NCI-H526 treated with DMSO at 0.1 percent for 48 hours (cell line): ENCODE measurements around the gene CD9.
"Not testable (repeated sequence)": the region's sequence is repeated elsewhere in the genome, so short reads cannot be mapped to it uniquely, and the experiment has no call there.

Experiments used
- DNase-seq: peaks from one replicate; lab custom pipeline; 2025; lab: John Stamatoyannopoulos, UW

The CD9 gene

DNA sequence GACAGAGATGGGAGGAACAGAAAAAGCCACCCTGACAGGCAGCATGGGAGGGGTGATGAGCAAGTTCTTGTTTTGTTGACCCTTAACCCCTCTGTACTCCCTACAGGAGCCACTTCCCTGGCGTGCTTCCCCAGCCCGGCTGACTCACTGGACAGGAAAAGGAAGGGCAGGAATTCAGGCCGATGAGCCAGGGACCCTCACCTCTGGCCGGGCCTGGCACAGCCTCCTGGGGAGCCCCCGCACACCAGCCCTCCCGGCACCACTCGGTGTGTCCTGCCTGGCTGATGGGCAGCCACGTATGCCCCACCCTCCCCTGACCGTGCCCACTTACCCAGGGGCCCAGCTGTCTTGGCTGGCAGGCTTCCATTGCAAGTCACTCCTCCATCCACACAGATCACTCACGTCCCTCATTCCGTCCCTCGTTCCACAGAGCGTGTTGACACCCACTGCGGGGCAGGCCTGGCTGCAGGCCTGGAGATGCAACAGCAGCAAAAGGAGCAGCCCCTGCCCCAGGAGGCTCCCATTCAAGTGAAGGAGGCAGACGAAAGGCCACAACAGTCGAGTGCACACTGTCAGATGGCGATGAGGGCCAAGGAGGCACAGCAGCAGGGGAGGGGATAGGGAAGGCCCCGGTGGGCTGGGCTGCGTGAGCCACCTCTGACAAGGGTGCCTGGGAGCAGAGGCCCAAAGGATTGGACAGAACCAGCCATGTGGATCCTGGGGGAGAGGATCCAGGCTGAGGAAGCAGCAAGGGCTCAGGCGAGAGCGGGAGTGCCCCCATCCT lies 19.7 kb upstream of the CD9 start:
- no peak for DNase-seq

DNA sequence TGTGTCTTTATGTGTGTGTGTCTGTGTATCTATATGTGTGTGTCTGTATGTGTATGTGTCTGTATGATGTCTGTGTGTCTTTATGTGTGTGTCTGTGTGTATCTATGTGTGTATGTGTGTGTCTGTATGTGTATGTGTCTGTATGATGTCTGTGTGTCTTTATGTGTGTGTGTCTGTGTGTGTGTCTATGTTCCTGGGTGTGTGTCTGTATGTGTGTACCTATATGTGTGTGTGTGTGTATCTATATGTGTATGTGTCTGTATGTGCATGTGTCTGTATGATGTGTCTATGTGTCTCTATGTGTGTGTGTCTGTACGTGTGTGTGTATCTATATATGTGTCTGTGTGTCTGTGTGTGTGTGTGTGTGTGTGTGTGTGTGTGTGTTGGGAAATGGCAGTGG lies 19.0 kb upstream of the CD9 start:
- no peak for DNase-seq

DNA sequence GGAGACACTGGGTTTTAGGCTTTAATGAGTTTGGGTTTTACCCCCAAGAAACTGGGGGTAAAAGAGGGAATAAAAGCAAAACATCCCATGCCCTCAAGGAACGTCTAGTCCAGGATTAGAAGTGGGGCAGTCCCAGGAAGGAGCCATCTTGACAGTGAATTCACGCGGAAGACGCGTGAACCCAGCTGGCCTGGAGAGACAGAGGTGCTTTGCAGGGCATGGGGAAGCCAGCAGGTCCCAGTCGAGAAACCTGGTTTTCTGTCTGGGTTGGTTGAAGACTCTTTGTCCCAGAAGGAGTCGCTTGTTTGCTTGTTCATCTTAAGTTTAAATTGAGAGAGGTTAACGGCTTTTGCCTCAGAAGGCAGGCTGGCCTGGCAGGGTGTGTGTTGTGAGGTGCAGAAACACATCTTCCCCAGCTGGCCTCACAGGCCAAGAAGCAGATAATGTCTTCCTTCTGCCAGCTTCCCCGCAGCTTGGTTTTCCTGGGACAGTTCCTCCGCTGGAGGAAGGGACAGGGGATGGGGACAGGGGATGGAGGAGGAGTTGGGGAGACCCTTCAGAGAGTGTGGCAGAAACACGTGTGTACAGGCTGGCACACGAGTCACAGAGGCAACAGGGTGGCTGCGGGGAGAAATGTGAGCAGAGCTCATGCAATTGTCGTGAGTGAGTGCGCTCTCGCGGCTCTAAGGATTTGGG lies 18.5 kb upstream of the CD9 start:
- DNase-seq, result no peak

DNA sequence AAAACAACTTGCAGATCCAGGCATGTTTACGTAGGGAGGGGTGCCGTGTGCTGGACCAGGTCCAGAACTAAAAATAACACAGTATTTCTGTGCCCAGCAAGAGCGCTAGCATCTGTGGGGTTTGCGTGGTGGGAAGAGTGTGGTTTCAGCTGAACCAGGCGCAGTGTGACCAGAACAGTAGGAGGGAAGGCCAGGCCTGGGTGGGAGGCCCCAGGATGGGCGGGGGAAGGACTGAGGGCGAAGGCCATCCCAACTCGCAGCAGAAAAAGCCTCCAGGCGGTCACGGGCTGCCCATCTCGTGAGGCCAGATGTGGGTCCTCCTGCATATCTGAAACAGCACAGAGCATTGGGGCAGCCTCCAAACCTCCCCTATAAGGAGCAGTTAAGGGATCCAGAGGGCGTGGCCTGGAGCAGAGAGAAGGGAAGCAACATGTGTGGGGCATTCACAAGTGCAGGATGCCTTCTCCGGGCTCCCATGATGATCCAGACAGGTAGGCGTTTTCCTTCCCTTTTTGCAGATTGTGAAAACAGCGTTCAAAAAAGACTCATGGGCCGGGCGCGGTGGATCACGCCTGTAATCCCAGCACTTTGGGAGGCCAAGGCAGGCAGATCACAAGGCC lies 17.8 kb upstream of the CD9 start:
- no peak for DNase-seq

DNA sequence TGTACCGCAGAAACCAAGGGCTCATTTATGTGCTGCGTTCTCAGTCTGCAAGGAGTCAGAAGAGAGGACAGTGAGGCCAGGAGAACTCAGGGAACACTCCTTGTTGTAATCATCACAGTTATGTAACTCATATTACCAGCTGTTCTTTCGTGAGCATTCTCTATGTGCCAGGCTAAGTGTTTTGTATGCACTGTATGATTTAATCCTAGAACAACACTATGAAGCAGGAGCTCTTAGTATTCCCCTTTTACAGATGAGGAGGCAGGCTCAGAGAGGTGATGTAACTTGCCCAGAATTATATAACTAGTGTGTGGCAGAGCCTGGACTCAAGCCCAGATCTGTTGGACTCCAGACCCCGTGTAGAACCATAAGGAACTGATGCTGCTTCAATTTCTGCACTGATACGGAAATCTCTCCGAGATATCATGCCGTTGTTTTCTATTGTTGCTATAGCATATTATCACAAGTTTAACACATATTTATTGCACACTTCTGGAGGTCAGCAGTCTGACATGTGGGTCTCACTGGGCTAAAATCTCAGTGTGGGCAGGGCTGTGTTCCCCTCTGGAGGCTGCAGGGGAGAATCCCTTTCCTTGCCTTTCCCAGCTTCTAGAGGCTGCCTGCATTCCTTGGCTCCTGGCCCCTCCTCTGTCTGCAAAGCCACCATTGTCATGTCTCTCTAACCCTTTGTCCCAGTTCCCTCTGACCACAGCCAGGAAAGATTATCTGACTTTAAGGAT lies 16.3 kb upstream of the CD9 start:
- DNase-seq, result no peak

DNA sequence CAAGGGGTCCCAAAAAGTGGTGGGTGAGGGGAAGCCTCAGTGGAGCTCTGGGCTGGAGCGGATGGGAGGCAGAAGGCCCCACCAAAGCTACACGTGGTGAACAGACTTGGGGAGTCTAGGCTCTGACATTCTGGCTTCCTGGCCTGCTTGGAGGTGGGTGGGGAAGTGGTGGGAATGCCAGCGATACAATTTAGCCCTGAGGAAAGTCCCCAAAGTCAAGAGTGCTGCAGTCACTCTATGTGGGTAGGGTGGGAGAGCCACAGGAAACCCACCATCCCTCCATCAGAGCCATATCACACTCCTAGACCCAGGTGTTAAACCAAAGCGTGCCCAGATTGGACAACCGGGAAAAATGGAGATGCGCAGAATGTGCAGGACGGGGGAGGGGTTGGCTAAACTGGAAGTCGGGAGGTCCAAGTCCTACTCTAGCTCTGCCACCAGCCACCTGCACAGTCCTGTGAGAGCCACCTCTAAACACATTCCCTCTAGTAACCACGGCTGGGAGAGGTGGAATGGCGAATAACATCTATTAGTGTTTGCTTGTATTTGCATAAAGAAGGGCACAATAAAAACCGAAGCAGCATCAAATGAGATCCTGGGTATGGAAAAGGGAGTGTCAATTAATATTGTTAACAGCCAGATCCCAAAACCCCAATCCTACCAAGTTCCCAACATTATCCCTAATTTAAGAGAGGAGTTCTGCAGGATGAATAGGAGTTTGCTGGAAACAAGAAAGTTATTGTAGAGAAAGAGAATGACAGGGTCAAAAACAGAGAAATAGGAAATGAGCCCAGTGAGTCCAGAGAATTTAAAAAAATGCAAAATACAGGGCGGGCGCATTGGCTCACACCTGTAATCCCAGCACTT lies 14.0 kb upstream of the CD9 start:
- peak; percentile 55 for DNase-seq

DNA sequence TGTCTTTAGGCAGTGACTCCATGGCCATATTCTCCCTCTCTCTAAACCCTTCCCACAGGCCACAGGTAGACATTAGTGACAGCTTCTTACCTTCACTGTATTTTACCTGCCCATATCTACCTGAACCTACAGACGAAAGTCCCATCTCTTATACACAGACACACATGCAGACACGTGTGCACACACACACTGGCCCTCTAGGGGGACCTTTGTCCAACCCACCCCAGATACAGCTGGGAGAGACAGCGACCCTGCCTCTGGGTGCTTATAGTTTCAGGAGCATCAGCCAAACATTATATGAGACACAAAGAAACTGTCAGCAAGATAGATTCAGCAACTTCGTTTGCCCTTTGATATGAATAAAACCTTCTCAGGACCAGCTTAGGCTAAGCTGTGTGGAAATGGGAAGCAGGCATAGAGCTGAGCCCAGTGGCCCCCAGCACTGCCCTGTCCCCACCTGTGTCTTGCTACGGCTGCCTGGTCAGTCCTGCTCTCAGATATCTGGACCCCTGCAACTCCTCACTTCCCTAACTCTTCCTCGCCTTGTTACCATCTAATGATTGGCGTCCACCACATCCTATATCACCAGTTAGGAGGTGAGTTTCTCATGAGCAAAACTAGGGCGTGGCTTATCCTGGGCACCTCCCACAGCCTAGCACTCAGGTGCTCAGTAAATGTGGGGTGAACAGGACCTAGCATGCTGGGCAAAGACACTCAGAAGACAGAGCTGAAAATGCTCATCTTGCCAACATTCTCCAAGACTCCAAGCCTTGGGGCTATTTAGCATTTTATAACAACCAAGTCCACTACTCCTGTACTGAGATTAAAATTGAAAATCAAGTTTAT lies 12.0 kb upstream of the CD9 start:
- DNase-seq, result no peak

DNA sequence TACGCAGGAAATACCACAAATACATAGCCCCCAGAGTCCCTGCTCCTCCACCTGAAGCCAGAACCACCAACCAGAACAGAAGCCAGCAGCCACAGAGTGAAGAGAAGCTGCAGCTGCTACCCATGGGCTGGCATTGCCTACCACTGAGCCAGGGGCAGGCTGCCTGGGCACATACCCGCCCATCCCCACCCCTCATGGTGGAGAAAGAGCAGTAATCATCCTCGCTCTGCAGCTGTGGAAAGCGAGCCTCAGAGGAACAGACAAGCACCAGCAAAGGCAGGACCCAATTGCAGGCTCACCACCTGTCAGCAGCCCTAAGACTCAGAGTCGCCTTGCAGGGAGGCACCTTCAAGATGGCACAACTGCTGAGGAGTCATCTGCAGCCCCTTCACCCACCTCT lies 11.2 kb upstream of the CD9 start:
- DNase-seq, result no peak

DNA sequence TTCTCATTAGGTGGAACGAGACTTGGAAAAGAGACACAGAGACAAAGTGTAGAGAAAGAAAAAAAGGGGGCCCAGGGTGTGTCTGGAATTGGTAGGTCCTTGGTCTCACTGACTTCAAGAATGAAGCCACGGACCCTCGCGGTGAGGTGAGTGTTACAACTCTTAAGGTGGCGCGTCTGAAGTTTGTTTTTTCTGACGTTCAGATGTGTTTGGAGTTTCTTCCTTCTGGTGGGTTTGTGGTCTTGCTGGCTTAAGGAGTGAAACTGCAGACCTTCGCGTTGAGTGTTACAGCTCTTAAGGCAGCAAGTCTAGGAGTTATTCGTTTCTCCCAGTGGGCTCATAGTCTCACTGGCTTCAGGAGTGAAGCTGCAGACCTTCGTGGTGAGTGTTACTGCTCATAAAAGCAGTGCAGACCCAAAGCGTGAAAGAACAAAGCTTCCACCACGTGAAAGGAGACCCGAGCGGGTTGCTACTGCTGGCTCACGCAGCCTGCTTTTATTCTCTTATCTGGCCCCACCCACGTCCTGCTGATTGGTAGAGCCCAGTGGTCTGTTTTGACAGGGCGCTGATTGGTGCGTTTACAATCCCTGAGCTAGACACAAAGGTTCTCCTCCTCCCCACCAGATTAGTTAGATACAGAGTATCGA lies 10.1 kb upstream of the CD9 start:
- DNase-seq, result not testable (repeated sequence)

DNA sequence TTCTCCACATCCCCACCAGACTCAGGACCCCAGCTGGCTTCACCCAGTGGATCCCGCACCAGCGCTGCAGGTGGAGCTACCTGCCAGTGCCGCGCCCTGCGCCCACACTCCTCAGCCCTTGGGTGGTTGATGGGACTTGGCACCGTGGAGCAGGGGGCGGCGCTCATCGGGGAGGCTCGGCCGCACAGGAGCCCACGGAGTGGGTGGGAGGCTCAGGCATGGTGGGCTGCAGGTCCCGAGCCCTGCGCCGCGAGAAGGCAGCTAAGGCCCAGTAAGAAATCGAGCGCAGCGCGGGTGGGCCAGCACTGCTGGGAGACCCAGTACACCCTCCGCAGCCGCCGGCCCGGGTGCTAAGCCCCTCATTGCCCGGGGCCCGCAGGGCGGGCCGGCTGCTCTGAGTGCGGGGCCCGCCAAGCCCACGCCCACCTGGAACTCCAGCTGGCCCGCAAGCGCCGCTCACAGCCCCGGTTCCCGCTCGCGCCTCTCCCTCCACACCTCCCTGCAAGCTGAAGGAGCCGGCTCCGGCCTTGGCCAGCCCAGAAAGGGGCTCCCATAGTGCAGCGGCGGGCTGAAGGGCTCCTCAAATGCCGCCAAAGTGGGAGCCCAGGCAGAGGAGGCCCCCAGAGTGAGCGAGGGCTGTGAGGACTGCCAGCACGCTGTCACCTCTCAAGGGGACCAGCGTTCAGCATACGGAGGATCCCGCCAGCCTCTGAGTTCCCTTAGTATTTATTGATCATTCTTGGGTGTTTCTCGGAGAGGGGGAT lies 9.3 kb upstream of the CD9 start:
- DNase-seq, result not testable (repeated sequence)

DNA sequence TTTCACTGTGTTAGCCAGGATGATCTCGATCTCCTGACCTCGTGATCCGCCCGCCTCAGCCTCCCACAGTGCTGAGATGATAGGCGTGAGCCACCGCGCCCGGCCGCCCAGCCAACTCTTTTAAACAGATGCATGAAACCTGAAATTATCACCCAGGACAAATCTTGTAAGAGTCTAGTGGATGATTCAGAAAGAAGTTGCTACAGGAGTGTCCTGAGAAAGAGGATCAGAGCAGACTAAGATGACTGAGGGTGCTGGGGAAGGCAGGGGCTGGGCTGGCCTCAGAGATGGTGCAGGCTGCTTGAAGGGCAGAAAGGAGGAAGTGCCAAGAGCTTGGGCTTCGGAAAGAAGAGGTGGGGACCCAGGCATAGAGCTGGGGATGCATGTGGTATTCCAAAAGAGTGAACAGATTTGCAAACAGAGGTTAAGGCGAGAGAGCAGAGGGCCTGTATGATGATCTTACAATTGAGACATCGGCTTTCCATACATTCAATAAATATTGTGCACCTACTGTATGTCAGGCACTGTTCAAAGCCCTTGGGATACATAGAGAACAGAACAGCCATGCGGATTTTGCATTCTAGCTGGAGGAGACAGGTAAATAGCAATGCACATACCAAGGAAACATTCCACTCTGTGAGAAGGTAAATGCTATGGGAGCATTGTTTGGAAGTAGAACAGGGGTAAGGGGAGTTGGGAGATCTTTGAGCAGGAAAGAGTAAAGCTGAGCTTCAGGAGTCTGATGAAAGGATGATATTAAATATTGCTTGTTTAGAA lies 7.4 kb upstream of the CD9 start:
- no peak for DNase-seq

DNA sequence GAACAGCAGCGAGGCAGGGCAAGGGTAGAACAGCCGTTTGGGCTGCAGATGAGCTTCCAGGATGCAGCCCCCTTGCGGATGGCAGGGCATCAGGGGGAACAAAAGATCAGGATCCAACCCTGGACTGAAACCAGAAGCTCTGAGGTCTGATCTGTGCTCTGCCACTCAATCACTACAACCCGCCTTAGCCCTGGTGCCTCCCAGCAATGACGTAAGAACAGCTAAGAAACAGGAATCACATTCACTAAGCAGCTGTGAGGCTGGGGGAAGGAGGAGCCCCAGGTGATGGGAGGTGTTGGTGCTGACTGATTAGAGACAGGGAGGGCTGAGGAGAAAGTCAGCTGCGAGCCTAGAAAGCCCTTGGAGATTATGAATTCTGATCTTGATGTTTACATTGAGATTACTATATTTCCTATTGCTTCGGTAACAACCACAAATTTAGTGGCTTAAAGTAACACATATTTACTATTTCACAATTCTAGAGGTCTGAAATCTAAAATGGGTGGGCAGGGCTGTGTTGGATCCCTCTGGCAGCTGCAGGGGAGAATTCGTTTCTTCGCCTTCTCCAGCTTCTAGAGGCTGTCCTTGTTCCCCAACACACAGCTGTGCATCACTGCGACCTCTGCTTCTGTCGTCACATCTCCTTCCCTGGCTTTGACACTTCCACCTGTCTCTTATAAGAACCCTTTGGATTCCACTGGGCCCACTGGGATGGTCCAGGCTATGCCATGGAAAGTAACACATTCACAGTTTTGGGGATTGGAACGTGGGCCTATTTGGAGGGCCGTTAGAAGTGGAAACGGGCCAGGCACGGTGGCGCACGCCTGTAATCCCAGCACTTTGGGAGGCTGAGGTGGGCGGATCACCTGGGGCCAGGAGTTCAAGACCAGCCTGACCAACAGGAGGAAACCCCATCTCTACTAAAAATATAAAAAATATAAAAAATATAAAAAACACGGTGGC lies 6.1 kb upstream of the CD9 start:
- DNase-seq, result no peak

DNA sequence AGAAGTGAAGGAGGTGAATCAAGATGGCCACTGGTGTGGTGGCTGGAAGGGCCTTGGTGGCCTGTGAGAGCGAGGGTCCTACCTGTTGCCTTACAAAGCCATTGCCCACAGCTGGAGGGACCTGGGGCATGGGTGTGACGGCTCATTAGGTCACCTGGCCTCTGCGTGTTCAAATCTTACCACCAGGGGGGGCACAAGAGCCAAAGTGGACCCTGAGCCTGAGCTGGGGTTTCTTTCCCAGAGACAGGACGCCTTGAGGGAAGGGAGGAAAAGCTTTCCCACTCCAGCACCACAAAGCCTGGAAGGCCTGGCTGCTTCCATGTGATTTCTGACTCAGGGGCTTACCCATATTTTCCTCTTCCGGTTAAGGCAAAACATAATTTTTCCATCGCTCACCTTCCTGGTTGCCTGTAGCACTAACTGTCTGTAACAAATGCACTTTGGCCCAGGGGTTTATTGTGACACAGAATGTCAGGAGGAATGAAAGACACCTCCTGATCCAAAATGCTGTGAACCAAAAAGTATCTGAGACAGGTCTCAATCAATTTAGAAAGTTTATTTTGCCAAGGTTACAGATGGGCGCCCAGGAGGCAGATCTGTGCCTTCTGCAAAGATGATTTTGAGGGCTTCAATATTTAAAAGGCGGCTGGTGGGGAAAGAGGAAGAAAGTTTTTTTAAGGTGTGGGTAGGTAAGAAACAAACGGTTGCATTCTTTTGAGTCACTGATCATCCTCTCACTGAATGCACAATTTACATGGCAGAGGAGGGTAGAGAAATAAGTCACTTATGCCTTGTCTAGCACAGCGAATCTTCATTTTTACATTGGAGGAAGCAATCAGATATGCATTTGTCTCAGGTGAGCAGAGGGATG lies 4.3 kb upstream of the CD9 start:
- DNase-seq, result peak; percentile 53

DNA sequence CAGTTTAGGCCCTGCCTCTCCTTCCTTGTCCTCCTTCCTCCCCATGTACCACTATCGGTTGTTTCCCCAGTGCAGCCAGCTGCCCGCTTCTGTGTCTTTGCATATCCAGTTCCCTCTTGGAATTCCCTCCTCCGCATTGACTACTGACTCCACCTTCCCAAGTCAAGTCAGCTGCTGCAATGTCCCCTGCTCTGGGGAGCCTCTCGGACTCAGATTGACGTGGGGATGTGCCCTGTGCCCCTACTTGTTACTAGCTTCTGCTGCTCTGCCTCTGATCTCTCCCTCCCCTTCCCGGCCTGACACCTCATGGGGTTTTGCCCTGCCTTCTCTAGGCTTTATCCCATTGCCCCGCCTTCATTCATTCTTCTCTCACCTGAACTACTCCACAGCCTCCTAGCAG lies 2.1 kb upstream of the CD9 start:
- peak; percentile 23 for DNase-seq

DNA sequence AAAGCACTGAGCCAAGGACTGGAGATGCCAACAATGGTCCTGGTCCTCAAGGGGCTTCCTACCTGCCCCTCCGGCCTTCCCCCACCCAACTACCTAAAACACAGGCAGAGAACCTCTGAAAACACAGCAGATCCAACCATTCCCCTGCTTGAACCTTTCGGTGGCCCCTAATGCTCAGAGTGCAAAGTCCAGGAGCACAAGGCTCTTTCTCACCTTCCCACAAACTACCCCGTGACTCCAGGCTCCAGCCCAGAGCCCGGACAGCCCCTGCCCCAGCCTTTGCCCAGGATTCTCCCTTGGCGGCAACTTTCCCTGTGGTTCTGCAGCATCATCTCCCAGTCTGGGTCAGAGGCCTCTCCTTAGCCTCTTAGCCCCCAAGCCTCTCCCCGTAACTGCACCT lies 1.6 kb upstream of the CD9 start:
- no peak for DNase-seq

DNA sequence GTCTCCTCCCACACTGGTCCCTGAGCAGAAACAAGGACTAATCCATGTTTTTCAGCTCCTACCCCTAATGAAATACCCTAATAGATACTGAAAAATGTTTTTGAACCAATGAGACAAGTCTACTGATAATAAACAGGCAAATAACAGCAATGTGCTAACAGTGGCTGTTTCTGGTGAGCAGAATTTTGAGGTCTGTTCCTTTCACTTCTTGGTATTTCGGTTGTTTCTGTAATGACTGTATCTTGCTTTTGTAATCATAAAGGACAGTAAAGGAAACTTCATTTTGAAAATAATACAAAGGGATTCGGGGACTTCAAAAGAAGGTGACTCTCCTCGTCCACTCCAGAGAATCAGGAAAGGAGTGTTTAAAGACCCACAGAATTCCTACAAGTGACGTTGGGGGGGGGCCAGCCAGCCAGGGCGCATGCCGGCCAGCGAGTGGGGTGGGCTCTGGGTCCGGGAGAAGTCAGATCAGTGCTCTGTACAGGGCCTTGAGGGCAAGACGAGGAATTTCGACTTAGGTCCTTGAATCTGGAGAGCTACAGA lies 1.1 kb upstream of the CD9 start:
- DNase-seq, result no peak
